Activated T-cell treated with anti-CD3 and anti-CD28 coated beads for 4 hours (primary cell): ENCODE data around the gene PALM.
A peak's percentile ranks its signal among the peaks of the same experiment; 100 is the strongest.

Experiments used
- DNase-seq: peaks from one replicate; pipeline ENCODE4 v3.0.0-alpha.2; 2020

PALM gene

GRCh38 chr19:788686-788982 is 79.9 kb downstream of the PALM start:
- no peak for DNase-seq

GRCh38 chr19:788983-789700 is 80.4 kb downstream of the PALM start:
- DNase-seq: no peak

GRCh38 chr19:789701-790060 is 80.9 kb downstream of the PALM start:
- no peak for DNase-seq

- DNase-seq: no peak
Observed at GRCh38 chr19:791007-791566, 82.4 kb downstream of the PALM start.

- no peak for DNase-seq
Observed at GRCh38 chr19:791567-792305, 83.0 kb downstream of the PALM start.

- DNase-seq: no peak
Observed at GRCh38 chr19:792306-792885, 83.7 kb downstream of the PALM start.

GRCh38 chr19:793806-794205 is 85.1 kb downstream of the PALM start:
- DNase-seq: no peak

GRCh38 chr19:795073-795611 is 86.4 kb downstream of the PALM start:
- no peak for DNase-seq

GRCh38 chr19:795691-796581 is 87.2 kb downstream of the PALM start:
- DNase-seq: no peak

- DNase-seq: peak; percentile 97
Observed at GRCh38 chr19:796692-797527, 88.2 kb downstream of the PALM start, which contains the start of gene PTBP1. Gene PTBP1 (plus strand): TSS chr19:797452. CDS start chr19:797498, 46 bp downstream.
